Neuronal stem cell (in vitro differentiated cells): ENCODE results near the gene WDR72.

Source experiments
- DNase-seq: peaks from one replicate; pipeline ENCODE4 v3.0.0-alpha.2; 2013; ENCODE audit warnings: low spot score
- H2AFZ ChIP-seq: one replicate; pipeline ENCODE4 v1.6.1; 2013; ENCODE audit warnings: mild to moderate bottlenecking, low read length, inconsistent platforms
- H2AK5ac ChIP-seq: 2 replicates; pipeline ENCODE4 v1.6.1; 2013; ENCODE audit warnings: low read depth, mild to moderate bottlenecking, inconsistent platforms, low read length, moderate library complexity, mixed read lengths
- H2BK120ac ChIP-seq: 2 replicates; pipeline ENCODE4 v1.6.1; 2013; ENCODE audit warnings: low read depth, mild to moderate bottlenecking, inconsistent platforms, low read length, moderate library complexity, mixed read lengths
- H2BK12ac ChIP-seq: one replicate; pipeline ENCODE4 v1.6.1; 2013; ENCODE audit warnings: low read length, inconsistent platforms
- H2BK15ac ChIP-seq: 2 replicates; pipeline ENCODE4 v1.6.1; 2013; ENCODE audit warnings: mild to moderate bottlenecking, low read length, inconsistent platforms, mixed read lengths
- H2BK5ac ChIP-seq: one replicate; pipeline ENCODE4 v1.6.1; 2013; ENCODE audit warnings: inconsistent platforms, mild to moderate bottlenecking, low read length, moderate library complexity
- H3K14ac ChIP-seq: one replicate; pipeline ENCODE4 v1.6.1; 2013; ENCODE audit warnings: low read length, inconsistent platforms
- H3K18ac ChIP-seq: 2 replicates; pipeline ENCODE4 v1.6.1; 2013; ENCODE audit warnings: low read length, inconsistent platforms
- H3K23ac ChIP-seq: 2 replicates; pipeline ENCODE4 v1.6.1; 2013; ENCODE audit warnings: low read depth, mild to moderate bottlenecking, mixed read lengths, low read length, inconsistent platforms; ENCODE audit not compliant: poor library complexity
- H3K27ac ChIP-seq: replicated peaks from 3 replicates; pipeline ENCODE4 v1.5.1; 2013; ENCODE audit warnings: low read length, inconsistent platforms
- H3K27me3 ChIP-seq, 3 experiments: 2 replicates each; pipeline ENCODE4 v1.6.1; 2013; ENCODE audit warnings: low read length in 3 of 3, mild to moderate bottlenecking in 2 of 3, inconsistent platforms in 1 of 3, low read depth in 1 of 3, mixed read lengths in 1 of 3, moderate library complexity in 1 of 3; ENCODE audit not compliant: control insufficient read depth in 3 of 3, insufficient read depth in 3 of 3
- H3K36me3 ChIP-seq, 2 donors: replicated peaks in 1 of 2; 2 replicates each; pipeline ENCODE4 v1.6.1; 2013; ENCODE audit warnings: low read length in 2 of 2; ENCODE audit not compliant: control insufficient read depth in 2 of 2, insufficient read depth in 2 of 2
- H3K4ac ChIP-seq: 2 replicates; pipeline ENCODE4 v1.6.1; 2013; ENCODE audit warnings: inconsistent platforms, mild to moderate bottlenecking, low read length, moderate library complexity
- H3K4me1 ChIP-seq, 2 donors: 1 replicate in 1 of 2; 2 replicates in 1 of 2; pipeline ENCODE4 v1.6.1; 2013; ENCODE audit warnings: low read length in 2 of 2, low read depth in 1 of 2; ENCODE audit not compliant: control insufficient read depth in 2 of 2, insufficient read depth in 1 of 2
- H3K4me2 ChIP-seq: one replicate; pipeline ENCODE4 v1.6.1; 2013; ENCODE audit warnings: mild to moderate bottlenecking, low read length, inconsistent platforms; ENCODE audit not compliant: insufficient read depth, poor library complexity, severe bottlenecking
- H3K4me3 ChIP-seq, 2 donors: 2 replicates each; pipeline ENCODE4 v1.5.1; 2013; ENCODE audit warnings: low read length in 2 of 2, mild to moderate bottlenecking in 2 of 2, inconsistent platforms in 1 of 2, moderate library complexity in 1 of 2
- H3K79me1 ChIP-seq: one replicate; pipeline ENCODE4 v1.6.1; 2013; ENCODE audit warnings: low read depth, mild to moderate bottlenecking, inconsistent platforms, low read length, moderate library complexity
- H3K9ac ChIP-seq: one replicate; pipeline ENCODE4 v1.6.1; 2013; ENCODE audit warnings: mild to moderate bottlenecking, low read depth, low read length, inconsistent platforms; ENCODE audit not compliant: poor library complexity
- H3K9me3 ChIP-seq, 2 donors: replicated peaks in 1 of 2; 2 replicates each; pipeline versions ENCODE3 to v1.6.1; 2013; ENCODE audit warnings: low read length in 2 of 2, mild to moderate bottlenecking in 2 of 2, inconsistent platforms in 1 of 2, low read depth in 1 of 2, mixed read lengths in 1 of 2, moderate library complexity in 1 of 2; ENCODE audit not compliant: control insufficient read depth in 2 of 2, insufficient read depth in 1 of 2
- H4K8ac ChIP-seq: one replicate; pipeline ENCODE4 v1.6.1; 2013; ENCODE audit warnings: low read depth, mild to moderate bottlenecking, inconsistent platforms, low read length, moderate library complexity
- H4K91ac ChIP-seq: one replicate; pipeline ENCODE4 v1.6.1; 2013; ENCODE audit warnings: low read length, low read depth, mild to moderate bottlenecking, inconsistent platforms; ENCODE audit not compliant: poor library complexity
- WGBS, 2 donors: extraction: QIAGEN DNeasy Blood & Tissue Kit; methylation state at CpG; one replicate each; pipeline ENCODE4 v1.1.7; 2013; ENCODE audit warnings: missing lambda C conversion rate in 2 of 2, mixed read lengths in 1 of 2; ENCODE audit not compliant: insufficient read length in 2 of 2, insufficient replicate concordance in 1 of 2; ENCODE audit errors: extremely low coverage in 2 of 2; 5-methylcytosine and 5-hydroxymethylcytosine counted together

Gene WDR72

DNA sequence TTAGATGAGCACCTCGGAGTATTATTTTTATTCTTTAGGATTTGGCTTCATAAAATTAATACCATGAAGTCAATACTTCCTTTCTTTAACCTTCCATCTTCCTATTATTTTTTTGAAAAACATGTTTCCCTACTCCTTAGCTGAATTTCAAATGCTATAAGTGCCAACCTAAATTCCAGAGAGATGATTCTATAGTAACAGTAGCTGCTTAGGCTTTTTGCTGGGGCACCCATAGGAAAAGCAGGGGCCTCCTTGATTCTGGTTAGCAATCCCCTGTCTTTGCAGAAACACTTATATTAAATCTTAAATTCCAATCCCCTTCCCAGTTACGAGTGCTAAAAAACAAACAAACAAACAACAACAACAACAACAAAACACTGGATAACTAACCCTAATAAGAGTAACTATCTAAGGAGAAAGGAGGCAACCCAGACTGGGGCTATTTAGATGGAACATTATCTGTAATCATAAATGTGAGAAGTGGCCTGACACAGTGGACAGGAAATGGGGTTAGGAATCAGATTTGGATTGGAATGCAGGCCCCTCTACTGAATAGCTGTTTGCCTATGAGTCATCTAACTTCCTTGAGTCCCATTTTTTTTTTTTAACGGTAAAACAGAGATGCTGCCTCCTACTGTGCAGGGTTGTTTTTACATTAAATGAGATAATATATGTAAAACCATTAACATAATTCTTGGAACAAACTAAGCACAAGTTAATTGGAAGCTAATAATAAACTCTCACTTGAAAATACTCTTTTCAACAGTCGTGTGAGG is 148.1 kb downstream of the WDR72 start:
- H3K4me3 ChIP-seq: no peak overlapping the region
- H4K91ac ChIP-seq: no peak overlapping the region
- no peak overlapping the region for H3K23ac ChIP-seq
- no peak overlapping the region for H3K18ac ChIP-seq
- no peak overlapping the region for H2BK12ac ChIP-seq
- no peak overlapping the region for H2AFZ ChIP-seq
- no peak overlapping the region for H3K4ac ChIP-seq
- H3K36me3 ChIP-seq: no peaks in the 10 kb centered on the region
- no peak overlapping the region for H4K8ac ChIP-seq
- H2BK120ac ChIP-seq: no peak overlapping the region
- no peaks in the 10 kb centered on the region for H3K4me1 ChIP-seq
- WGBS, 2 donors: no CpG with 5 or more reads among the region's 4 CpGs
- H2BK5ac ChIP-seq: no peak overlapping the region
- H3K14ac ChIP-seq: no peak overlapping the region
- H3K9me3 ChIP-seq: no peaks in the 10 kb centered on the region
- H3K79me1 ChIP-seq: no peaks in the 10 kb centered on the region
- H3K27ac ChIP-seq: no peak overlapping the region
- H2AK5ac ChIP-seq: no peak overlapping the region
- no peak overlapping the region for H2BK15ac ChIP-seq
- no peak overlapping the region for H3K4me2 ChIP-seq
- H3K9ac ChIP-seq: no peak overlapping the region
- no peak for DNase-seq
- H3K27me3 ChIP-seq: no peaks in the 10 kb centered on the region

DNA sequence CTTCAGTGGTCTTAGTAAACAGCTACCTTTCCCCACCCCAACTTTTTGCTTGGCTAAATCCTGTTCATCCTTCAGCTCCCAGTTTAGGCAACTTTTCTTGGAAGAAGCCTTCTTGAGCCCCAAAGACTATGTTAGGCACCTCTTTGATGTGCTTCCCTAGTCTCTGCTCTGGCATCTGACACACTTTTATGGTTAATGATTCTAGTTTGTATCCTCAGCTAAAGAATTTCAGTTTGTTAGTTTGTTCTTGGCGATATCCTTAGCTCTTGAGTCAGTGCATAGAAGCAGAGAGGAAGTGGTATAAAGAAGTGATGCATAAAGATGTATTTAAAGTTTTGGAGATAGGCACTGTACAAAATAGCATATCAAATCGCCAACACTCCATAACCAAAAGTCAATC is 168.4 kb downstream of the WDR72 start:
- H2BK120ac ChIP-seq: no peak overlapping the region
- peaks cover 2 to 3% of the 10 kb centered on the region in 2 donors for H3K4me1 ChIP-seq
- H4K91ac ChIP-seq: no peak overlapping the region
- no peaks in the 10 kb centered on the region for H3K27me3 ChIP-seq
- no peak for DNase-seq
- no peak overlapping the region for H3K23ac ChIP-seq
- H3K36me3 ChIP-seq: no peaks in the 10 kb centered on the region
- H3K4me3 ChIP-seq: no peak overlapping the region
- no peak overlapping the region for H2BK15ac ChIP-seq
- H2BK12ac ChIP-seq: no peak overlapping the region
- no peak overlapping the region for H3K9ac ChIP-seq
- H3K79me1 ChIP-seq: no peaks in the 10 kb centered on the region
- no peak overlapping the region for H2BK5ac ChIP-seq
- no peak overlapping the region for H4K8ac ChIP-seq
- no peak overlapping the region for H3K18ac ChIP-seq
- H3K27ac ChIP-seq: no peak overlapping the region
- H2AFZ ChIP-seq: no peak overlapping the region
- H3K14ac ChIP-seq: no peak overlapping the region
- no peaks in the 10 kb centered on the region for H3K9me3 ChIP-seq
- no peak overlapping the region for H3K4me2 ChIP-seq
- H3K4ac ChIP-seq: no peak overlapping the region
- no peak overlapping the region for H2AK5ac ChIP-seq
- no CpG with 5 or more reads among the region's 2 CpGs for WGBS, 2 donors

- Histone ChIP-seq H4K91ac (no peak overlapping the region), H2AK5ac (no peak overlapping the region), H2BK5ac (no peak overlapping the region), H3K27me3 (no peaks in the 10 kb centered on the region), H3K9ac (no peak overlapping the region), H3K36me3 (no peaks in the 10 kb centered on the region), H4K8ac (no peak overlapping the region), H3K4me2 (no peak overlapping the region), H3K4me3 (no peak overlapping the region), H2AFZ (no peak overlapping the region), H3K27ac (no peak overlapping the region), H3K79me1 (no peaks in the 10 kb centered on the region), H2BK120ac (no peak overlapping the region), H2BK15ac (no peak overlapping the region), H3K4me1 (peaks cover 2 to 3% of the 10 kb centered on the region in 2 donors), H2BK12ac (no peak overlapping the region), H3K4ac (no peak overlapping the region), H3K9me3 (peaks cover 0 to 6% of the 10 kb centered on the region in 2 donors), H3K14ac (no peak overlapping the region), H3K23ac (no peak overlapping the region), H3K18ac (no peak overlapping the region)
- DNase-seq: no peak
- no CpG with 5 or more reads among the region's 2 CpGs for WGBS, 2 donors
Measured at GRCh38 chr15:53590380-53590779, 169.1 kb downstream of the WDR72 start.

DNA sequence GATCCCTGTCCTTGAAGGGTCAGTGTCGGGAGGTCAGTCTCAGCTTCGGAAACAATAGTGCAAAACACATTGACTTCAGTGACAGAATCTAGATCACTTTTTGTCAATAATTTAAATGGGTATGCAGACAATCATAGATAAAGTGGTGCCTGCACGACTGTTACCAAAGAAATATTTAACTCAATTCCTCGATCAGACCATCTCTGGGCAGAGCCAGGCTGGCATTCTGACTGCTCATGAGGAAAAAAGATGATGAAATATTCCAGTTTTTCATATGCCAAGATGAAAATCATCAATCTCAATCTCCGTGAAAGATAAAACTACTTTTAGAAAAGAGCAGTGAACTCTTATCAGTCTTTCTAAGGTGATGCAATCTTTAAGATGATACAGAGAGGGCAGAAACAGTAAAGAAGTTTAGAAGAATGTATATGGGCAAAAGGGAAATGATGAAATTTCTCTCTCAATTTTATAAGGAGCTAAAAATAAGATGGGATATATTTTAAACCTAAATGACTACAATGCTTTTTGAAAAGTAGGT is 169.9 kb downstream of the WDR72 start:
- Histone ChIP-seq H2BK120ac (no peak overlapping the region), H2BK12ac (no peak overlapping the region), H3K4me1 (peaks cover 2 to 3% of the 10 kb centered on the region in 2 donors), H3K9me3 (peaks cover 0 to 7% of the 10 kb centered on the region in 2 donors), H3K9ac (no peak overlapping the region), H4K91ac (no peak overlapping the region), H3K36me3 (no peaks in the 10 kb centered on the region), H3K4me2 (no peak overlapping the region), H3K23ac (no peak overlapping the region), H3K27ac (no peak overlapping the region), H3K14ac (no peak overlapping the region), H2BK5ac (no peak overlapping the region), H2AK5ac (no peak overlapping the region), H3K27me3 (peaks cover 0 to under 1% (median 0%) of the 10 kb centered on the region in 3 experiments), H3K79me1 (no peaks in the 10 kb centered on the region), H2AFZ (no peak overlapping the region), H4K8ac (no peak overlapping the region), H2BK15ac (no peak overlapping the region), H3K4me3 (no peak overlapping the region), H3K4ac (no peak overlapping the region), H3K18ac (no peak overlapping the region)
- DNase-seq: no peak
- WGBS, 2 donors: no CpG with 5 or more reads among the region's 5 CpGs
